C4-2B (cell line): ENCODE measurements around the gene RBM28.

Experiments
- H3K27ac ChIP-seq: fragments of 450-650 bp; 2 replicates; pipeline ENCODE4 v1.5.1; 2017
- ZFX ChIP-seq: fragments of 450-650 bp; IDR thresholded peaks from 2 replicates; pipeline ENCODE4 v1.6.1; 2017
- TF ChIP-seq, protein P1 (sequence below): fragments of 450-650 bp; conservative IDR thresholded peaks from 2 replicates; pipeline ENCODE4 v1.5.1; 2017; ENCODE audit warnings: mild to moderate bottlenecking

The RBM28 gene

DNA sequence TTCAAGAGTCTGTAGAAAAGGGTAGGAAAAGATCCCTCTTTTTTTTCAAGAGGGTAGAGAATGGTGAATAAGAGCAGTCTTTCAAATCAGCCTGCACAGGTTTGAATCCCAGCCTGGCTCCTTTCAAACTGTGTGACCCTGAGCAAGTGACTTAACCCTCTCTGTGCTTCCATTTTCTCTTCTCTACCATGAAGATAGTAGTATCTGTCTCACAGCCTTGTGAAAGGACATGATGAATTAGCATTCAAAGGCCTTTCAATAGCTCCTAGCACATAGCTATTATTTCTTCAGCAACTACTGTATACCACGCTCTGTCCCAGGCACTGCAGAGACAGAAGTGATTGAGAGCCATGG, 77.2 kb downstream of the RBM28 start:
- TF ChIP-seq ZFX = no peak
- TF ChIP-seq, protein P1, sequence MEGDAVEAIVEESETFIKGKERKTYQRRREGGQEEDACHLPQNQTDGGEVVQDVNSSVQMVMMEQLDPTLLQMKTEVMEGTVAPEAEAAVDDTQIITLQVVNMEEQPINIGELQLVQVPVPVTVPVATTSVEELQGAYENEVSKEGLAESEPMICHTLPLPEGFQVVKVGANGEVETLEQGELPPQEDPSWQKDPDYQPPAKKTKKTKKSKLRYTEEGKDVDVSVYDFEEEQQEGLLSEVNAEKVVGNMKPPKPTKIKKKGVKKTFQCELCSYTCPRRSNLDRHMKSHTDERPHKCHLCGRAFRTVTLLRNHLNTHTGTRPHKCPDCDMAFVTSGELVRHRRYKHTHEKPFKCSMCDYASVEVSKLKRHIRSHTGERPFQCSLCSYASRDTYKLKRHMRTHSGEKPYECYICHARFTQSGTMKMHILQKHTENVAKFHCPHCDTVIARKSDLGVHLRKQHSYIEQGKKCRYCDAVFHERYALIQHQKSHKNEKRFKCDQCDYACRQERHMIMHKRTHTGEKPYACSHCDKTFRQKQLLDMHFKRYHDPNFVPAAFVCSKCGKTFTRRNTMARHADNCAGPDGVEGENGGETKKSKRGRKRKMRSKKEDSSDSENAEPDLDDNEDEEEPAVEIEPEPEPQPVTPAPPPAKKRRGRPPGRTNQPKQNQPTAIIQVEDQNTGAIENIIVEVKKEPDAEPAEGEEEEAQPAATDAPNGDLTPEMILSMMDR = no peak
- H3K27ac ChIP-seq = no peak overlapping the region

DNA sequence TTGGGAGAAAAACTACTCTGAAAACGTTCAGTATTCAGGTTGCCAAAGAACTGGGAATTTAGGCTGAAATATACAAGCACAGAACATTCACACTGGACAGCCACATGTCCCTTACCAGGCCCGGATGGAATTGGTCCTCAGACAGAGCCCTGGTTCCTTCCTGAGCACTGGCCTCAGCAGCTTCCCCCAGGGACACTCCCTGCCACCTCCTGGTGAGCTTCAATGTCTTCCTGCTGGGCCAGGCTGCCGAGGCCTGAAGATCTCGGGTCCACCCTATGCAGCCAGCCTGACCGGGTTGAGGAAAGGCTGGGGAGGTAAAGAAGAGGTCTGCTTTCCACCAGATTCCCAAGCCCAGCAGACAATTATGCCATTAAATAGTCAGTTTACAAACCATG, 77.8 kb downstream of the RBM28 start:
- no peak overlapping the region for H3K27ac ChIP-seq
- TF ChIP-seq, protein P1 = no peak
- TF ChIP-seq ZFX = no peak

DNA sequence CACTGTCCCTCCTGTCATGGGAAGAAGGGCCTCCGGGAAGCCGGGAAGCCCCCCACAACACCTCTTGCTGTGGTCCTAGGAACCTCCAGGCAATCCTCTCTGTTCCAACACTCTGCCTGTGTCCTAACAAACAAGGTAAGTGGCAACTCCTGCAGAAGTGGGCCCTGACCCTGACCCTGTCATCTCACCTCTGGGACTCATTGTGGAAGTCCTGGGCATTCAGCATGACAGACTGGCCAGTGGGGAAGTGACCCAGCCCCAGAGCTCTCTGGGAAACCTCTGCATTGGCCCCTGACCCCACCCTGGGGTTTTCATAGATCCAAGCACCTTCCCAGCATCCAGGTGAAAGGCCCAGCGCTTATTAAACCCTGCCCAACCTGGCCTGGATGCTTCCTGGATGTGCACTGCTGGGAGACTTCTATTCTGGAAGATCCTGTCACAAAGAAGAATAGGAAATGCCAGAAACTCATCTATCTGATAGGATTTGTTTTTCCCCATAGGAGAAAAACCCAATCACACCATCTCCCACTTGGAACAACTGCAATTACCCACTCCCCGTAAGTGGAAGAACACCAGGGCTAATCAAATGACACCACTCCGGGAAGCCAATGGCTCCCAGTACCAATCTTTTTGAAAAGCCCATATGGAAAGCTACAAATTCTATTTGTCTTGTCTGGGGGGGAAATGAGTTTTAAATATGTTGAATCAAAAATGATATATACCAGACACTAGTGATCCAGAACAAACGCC, 78.4 kb downstream of the RBM28 start:
- no peak overlapping the region for H3K27ac ChIP-seq
- TF ChIP-seq, protein P1 = no peak
- TF ChIP-seq ZFX = no peak

DNA sequence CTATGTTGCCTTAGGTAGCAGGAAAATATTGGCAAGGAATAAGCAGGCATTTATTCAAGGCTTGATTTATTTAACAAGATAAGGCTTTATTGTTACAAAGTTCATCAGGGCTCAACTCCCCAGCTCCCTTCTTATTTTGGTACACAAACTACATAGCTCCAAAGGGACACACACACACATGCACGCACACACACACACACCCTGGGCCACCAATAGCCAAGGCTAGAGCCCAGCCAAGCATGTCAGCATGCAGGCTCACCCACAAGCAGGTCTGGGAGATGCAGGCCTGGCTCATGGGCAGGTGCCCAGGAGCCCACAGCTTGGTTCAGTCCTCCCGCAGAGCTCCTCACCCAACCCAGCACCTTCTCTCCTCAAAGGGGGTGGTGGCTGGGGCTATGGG, 79.2 kb downstream of the RBM28 start:
- TF ChIP-seq, protein P1 = no peak
- no peak for TF ChIP-seq ZFX
- H3K27ac ChIP-seq = no peak overlapping the region

DNA sequence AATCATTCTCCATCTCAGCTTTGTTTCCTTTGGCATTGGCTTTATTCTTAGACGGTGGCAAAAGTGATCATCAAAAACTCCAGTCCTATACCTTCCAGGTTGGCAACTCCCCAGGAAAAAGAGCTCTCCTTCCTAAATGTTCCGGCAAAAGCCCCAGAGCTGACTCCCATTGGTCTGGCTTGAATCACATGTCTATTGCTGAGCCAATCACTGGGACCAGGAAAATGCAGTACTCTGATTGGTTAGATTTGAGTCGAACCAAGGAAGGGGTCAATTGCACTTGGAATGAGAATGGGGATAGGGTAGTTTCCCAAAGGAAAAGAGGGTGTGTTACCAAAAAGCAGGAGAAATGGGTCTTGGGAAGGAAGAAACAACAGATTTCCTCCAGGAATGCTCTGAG, 80.3 kb downstream of the RBM28 start:
- TF ChIP-seq, protein P1 = no peak
- no peak for TF ChIP-seq ZFX
- no peak overlapping the region for H3K27ac ChIP-seq

DNA sequence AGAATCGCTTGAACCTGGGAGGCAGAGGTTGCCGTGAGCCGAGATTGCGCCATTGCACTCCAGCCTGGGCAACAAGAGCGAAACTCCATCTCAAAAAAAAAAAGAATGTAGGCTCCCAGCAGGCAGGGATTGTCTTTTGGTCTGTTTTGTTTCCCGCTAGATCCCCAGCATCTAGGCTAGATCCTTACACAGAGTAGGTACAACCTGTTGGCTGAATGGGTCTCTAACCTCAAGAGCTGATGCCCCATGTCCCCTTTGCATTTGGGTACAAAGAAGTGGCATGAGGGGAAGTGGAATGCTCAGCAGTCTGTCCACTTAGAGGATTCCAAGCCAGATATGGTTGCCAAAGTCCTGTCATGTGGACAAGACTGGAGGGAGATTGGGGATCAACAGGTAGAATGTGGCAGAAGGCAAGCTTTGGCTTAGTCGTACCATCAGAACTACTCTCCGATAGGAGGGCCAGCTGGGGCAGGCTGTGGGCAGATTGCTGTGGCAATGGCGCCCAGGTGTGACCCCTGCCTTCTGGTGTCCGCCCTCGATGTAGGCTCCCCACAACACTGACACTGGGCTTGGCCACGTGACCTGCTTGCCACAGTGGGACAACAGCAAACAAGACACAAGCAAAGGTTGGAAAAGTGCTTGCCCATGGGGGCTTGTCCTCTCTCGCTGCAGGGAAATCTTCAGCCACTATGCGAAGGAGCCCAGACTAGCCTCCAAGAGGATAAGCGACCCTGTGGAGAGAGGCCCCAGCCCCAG, 81.3 kb downstream of the RBM28 start:
- no peak overlapping the region for H3K27ac ChIP-seq
- TF ChIP-seq, protein P1 = no peak
- no peak for TF ChIP-seq ZFX

DNA sequence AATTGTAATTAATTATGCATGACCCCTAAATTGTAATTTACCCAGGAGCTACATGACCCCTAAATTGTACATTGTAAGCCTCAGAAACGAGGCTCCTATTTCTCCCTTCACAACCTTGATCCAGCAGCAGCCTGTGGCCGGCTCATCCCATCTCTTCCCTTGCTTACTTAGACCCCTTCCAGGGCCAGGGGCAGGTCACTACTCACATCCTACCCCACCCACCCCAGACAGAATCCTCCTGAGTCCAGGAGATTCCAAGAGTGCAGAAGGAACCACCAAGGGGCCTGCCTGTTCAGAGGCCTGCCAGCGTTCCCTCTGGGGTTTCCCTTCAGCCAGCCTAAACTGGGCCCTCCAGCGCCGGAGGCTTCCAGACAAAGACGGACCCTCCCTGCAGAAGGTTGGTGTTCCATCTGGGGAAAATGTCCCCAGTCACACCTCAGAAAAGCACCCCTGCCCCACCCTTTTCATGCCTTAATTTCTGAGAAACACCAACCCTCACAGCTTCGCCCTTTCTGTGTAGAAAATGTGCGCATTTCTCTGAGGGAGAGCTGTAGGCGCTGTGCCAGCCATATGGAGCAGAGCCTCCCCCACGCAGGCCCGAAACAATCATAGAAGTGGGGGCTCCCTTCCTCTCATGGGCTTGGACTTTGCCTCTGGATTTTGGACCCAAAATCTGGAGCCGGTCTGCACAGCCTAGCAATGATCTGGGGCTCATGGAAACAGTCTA, 83.5 kb downstream of the RBM28 start:
- TF ChIP-seq, protein P1 = no peak
- no peak for TF ChIP-seq ZFX
- H3K27ac ChIP-seq = peak overlapping the region; percentile 35
